Activated CD4-positive, alpha-beta T cell treated with anti-CD3 and anti-CD28 coated beads, Interleukin-2, amount 50 U/mL, for 24 hours (primary cell): ENCODE data around the gene SLCO2B1.

ENCODE experiments used
- DNase-seq, 2 donors: peaks; one replicate each; pipeline ENCODE4 v3.0.0-alpha.2; 2020; ENCODE audit warnings: low read depth in 1 of 2, low spot score in 1 of 2

The SLCO2B1 gene

DNA sequence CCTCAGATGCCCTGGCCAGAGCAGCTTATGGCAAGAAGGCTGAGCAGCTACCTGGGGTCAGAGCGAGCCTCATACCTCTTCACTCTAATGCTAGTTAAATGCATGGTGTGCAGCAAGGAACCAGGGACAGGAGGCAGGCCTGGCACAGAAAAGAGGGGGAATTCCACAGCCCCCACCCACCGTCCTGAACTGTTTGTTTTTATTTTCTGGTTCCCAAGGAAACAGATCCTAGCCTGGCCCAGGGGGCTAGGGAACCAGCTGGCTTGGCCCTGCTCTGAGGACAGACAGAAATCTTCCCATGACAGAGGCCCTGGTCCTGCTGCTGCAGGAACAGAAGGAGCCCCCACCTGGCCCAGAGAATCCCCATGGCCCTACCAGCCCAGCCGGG lies 40.4 kb downstream of the SLCO2B1 start:
- no peak for DNase-seq

GRCh38 chr11:75193271-75193670 lies 42.4 kb downstream of the SLCO2B1 start:
- no peak for DNase-seq

- no peak for DNase-seq
Measured at GRCh38 chr11:75193711-75194110, 42.8 kb downstream of the SLCO2B1 start.

DNA sequence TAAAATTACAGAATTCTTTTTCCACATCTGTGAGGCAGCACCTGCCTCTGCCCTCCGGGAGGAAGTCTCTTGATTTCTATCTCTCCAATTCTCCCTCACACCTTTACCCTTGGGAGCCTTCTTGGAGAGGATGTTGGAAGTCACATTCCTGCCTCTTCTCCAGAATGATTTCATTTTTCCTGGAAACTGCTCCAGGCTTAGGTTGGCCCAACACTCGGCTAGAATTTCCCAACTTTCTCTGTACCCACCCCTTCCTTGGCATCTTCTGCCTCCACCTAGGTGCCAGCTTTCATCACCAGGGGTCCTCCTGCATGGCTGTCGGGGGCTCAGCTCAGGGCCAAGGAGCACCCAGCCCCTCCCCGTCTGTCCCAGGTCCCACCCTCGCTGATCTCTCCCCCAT lies 43.2 kb downstream of the SLCO2B1 start:
- no peak for DNase-seq

DNA sequence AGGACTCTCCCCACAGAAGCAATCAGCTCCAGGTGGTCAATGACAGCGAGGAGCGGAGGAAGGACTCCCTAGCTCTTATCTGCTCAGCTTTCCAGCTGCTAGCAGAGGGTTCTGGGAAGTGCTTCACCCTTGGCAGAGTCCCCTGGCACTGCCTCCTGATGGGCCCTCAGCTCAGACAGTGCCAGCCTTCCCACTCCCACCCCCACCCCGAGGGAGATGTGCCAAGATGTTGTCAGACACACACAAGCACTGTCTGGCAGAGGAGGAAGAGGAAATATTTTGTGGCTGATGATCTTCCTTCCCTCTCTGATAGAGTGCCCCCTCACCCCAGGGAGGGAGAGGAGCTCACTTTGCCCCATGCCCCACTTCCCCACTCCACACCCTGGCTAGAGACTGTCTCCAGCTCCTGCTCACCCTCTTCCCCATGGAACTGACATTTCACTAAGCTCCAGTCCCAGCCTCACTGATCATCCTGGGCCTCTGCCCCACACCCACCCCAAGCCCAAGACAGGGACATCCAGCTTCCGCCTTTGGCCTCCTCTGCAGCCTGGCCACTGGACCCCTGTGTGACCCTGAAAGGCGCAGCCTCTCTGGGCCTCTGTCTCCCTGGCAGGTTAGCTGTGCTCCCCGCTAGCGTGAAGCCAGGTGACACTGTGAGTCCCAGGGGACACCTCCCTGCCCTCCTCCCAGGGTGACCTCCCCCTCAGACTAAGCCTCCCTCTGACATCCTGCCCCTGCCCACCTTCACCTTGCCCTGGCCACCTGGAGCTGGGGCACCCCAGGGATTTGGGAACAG lies 44.5 kb downstream of the SLCO2B1 start:
- no peak for DNase-seq

GRCh38 chr11:75196426-75196825 lies 45.5 kb downstream of the SLCO2B1 start:
- DNase-seq, result no peak

- DNase-seq, result no peak
Measured at GRCh38 chr11:75197512-75198277, 46.8 kb downstream of the SLCO2B1 start.

GRCh38 chr11:75198278-75198973 lies 47.5 kb downstream of the SLCO2B1 start:
- no peak for DNase-seq

GRCh38 chr11:75199412-75199955 lies 48.6 kb downstream of the SLCO2B1 start:
- no peak for DNase-seq

DNA sequence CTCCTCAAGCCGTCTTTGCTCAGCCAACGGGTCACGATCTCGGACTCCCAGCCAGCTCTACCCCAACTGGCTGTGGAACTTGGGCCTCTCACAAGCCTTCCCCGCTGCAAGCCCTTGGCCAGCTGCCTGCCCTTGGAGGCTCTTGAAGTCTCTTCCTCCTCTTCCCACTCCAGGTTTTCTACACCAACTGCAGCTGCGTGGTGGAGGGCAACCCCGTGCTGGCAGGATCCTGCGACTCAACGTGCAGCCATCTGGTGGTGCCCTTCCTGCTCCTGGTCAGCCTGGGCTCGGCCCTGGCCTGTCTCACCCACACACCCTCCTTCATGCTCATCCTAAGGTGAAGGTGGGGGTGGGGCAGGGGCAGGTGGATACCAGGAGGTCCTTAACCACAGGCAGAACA lies 49.1 kb downstream of the SLCO2B1 start:
- DNase-seq, result no peak

DNA sequence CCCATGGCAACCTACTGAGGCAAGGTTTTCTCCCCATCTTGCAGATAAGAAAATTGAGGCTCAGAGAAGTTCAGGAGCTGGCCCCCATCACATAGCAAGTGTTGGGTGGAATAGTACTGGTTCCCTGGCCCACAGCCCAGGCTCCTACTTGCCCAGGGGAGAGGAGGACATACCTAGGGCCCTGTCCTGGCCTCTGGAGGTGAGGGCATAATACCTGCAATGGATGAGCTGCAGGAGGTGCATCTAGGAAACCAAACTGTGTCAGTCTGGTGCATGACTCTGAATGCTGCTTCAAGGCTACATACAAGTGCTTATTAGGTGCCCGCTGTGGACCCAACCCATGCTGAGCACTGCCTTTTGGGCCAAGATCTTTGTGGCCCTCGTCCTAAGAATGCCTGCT lies 49.6 kb downstream of the SLCO2B1 start:
- no peak for DNase-seq

DNA sequence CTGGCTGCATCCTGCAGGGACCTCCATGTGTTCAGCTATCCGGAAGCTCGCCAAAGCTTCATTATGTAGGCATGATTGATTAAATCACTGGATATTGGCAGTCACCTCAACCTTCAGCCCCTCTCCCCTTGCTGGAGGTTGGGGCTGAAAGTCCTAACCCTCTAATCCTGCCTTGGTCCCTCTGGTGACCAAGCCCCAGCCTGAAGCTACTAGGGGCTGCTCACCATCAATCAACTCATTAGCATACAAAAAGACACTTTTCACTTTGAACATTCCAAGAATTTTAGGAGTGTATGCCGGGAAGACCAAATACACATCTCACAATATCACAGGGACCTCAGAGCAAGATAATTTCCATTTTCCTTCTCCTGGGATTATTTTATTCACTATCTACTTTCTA lies 50.9 kb downstream of the SLCO2B1 start:
- no peak for DNase-seq

DNA sequence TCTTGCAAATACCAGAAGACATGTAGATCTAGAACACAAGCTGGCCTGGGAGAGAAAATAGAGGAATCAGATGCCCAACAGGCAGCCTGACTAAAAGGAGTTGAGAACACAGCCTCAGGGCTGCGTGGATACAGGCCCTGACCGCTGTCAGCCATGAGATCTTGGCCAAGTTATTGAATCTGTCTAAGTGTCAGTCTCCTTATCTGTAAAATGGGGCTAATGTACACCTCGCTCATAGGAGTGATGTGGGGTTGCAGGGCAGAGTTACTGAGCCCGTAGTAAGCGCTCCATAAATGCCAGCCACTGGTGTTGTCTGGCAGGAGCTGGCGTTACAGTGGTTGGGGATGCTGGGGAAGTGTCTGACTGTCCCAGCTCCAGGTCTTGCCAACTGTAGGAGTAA lies 51.3 kb downstream of the SLCO2B1 start:
- DNase-seq, result no peak

DNA sequence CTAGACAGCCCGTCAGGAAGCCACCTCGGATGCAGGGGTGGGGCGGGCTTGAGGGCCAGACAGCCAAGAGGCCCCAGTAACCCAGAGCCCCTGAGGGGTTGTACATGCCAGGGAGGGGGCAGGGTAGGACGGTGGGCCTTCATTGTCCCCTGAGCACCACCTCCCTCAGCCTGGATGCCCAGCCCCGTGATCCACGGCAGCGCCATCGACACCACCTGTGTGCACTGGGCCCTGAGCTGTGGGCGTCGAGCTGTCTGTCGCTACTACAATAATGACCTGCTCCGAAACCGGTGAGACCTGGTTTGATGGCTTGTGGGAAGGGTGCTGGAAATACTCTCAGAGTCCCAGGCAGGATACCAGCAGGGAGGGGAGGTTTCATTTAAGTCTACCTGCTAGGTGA lies 52.2 kb downstream of the SLCO2B1 start:
- no peak for DNase-seq

- DNase-seq, result no peak
Measured at GRCh38 chr11:75203641-75204011, 52.7 kb downstream of the SLCO2B1 start.

DNA sequence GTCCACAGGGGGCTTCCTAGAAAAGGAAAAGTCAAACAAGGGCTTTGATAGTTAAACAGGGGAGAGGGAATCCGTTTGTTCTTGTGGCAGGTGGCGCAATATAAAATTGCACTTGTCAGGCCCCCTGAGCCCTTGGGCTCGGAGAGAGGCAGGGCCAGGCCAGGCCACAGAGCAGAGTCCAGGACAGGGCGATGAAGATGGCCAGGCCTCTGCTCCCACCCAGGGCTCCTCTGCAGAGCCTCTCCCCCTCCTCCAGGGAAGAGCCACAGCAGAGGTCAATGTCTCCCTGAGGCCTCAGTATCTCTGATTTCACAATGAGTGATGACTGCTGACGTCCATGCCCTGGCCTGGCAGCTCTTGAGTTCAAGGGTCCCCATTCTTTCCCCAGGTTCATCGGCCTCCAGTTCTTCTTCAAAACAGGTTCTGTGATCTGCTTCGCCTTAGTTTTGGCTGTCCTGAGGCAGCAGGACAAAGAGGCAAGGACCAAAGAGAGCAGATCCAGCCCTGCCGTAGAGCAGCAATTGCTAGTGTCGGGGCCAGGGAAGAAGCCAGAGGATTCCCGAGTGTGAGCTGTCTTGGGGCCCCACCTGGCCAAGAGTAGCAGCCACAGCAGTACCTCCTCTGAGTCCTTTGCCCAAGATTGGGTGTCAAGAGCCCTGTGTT lies 53.2 kb downstream of the SLCO2B1 start:
- DNase-seq, result no peak

GRCh38 chr11:75204685-75205563 lies 54.0 kb downstream of the SLCO2B1 start:
- DNase-seq, result peak; percentile 71 to 72

DNA sequence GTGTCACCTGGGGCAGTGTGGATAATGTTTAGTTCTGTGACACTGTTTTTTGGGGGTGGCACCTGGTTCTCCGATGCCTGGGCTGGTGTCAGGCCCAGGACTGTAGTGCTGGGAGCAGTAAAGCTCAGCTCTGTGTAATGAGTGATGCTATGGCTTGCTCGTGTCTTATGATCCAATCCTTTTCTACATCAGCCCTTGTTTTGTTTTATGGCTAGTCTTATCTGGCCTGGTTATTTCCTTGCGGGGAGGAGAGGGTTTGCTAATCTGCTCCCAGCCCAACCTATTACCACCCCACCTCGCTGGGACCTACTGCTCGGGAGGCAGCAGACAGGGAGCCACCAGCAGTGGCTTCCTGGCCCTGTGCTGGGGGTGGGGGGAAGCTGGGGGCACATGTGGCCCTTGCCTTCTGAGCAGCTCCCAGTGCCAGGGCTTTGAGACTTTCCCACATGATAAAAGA lies 54.7 kb downstream of the SLCO2B1 start:
- no peak for DNase-seq

- no peak for DNase-seq
Measured at GRCh38 chr11:75208446-75208845, 57.5 kb downstream of the SLCO2B1 start.

GRCh38 chr11:75212411-75212810 lies 61.5 kb downstream of the SLCO2B1 start:
- no peak for DNase-seq
